WTC11 (cell line): ENCODE data around the gene TEX12.

Source experiments
- CREB1 ChIP-seq: sonication (generic); formaldehyde crosslinking; IDR thresholded peaks from 2 replicates; pipeline ENCODE4 v1.8.0; 2023; ENCODE audit warnings: mild to moderate bottlenecking, missing genetic modification reagents
- FOXP1 ChIP-seq: sonication (generic); formaldehyde crosslinking; IDR thresholded peaks from 2 replicates; pipeline ENCODE4 v1.8.0; 2022; ENCODE audit warnings: missing genetic modification reagents, mild to moderate bottlenecking, moderate library complexity, borderline replicate concordance
- NFE2L1 ChIP-seq: sonication (generic); formaldehyde crosslinking; IDR thresholded peaks from 2 replicates; pipeline ENCODE4 v1.8.1; 2023; ENCODE audit warnings: missing genetic modification reagents
- TF ChIP-seq, protein P1 (sequence below): fragments of 200-600 bp; IDR thresholded peaks from 2 replicates; pipeline ENCODE4 v1.8.0; 2022; ENCODE audit warnings: antibody characterized with exemption
- TF ChIP-seq, protein P2 (sequence below): sonication (generic); formaldehyde crosslinking; IDR thresholded peaks from 2 replicates; pipeline ENCODE4 v1.8.0; 2023; ENCODE audit warnings: missing genetic modification reagents, mild to moderate bottlenecking, borderline replicate concordance
- TF ChIP-seq, protein P3 (sequence below): sonication (generic); formaldehyde crosslinking; conservative IDR thresholded peaks from 2 replicates; pipeline ENCODE4 v1.8.1; 2022; ENCODE audit warnings: mild to moderate bottlenecking, missing genetic modification reagents
- TF ChIP-seq, protein P4 (sequence below): sonication (generic); formaldehyde crosslinking; IDR thresholded peaks from 2 replicates; pipeline ENCODE4 v1.8.1; 2023; ENCODE audit warnings: mild to moderate bottlenecking, missing genetic modification reagents, borderline replicate concordance

DNA sequence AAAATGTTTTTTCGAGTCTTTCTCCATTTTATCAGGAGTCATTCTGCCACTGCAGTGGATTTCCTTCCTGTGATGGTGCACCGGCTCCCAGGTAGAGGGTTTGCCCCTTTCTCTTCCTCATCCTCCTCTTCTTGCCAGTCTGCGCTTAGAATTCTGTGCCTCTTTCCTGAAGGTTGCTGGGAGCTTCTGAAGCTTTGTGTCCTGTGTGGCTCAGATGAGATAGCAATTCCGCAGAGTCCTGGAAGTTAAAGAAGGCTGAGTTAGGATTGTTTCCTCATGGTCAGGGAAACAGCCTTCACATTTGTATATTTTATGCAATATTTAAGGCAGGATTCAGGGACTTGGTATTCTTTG lies 8.4 kb downstream of the TEX12 start:
- TF ChIP-seq, protein P1, sequence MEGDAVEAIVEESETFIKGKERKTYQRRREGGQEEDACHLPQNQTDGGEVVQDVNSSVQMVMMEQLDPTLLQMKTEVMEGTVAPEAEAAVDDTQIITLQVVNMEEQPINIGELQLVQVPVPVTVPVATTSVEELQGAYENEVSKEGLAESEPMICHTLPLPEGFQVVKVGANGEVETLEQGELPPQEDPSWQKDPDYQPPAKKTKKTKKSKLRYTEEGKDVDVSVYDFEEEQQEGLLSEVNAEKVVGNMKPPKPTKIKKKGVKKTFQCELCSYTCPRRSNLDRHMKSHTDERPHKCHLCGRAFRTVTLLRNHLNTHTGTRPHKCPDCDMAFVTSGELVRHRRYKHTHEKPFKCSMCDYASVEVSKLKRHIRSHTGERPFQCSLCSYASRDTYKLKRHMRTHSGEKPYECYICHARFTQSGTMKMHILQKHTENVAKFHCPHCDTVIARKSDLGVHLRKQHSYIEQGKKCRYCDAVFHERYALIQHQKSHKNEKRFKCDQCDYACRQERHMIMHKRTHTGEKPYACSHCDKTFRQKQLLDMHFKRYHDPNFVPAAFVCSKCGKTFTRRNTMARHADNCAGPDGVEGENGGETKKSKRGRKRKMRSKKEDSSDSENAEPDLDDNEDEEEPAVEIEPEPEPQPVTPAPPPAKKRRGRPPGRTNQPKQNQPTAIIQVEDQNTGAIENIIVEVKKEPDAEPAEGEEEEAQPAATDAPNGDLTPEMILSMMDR = no peak
- TF ChIP-seq, protein P2, sequence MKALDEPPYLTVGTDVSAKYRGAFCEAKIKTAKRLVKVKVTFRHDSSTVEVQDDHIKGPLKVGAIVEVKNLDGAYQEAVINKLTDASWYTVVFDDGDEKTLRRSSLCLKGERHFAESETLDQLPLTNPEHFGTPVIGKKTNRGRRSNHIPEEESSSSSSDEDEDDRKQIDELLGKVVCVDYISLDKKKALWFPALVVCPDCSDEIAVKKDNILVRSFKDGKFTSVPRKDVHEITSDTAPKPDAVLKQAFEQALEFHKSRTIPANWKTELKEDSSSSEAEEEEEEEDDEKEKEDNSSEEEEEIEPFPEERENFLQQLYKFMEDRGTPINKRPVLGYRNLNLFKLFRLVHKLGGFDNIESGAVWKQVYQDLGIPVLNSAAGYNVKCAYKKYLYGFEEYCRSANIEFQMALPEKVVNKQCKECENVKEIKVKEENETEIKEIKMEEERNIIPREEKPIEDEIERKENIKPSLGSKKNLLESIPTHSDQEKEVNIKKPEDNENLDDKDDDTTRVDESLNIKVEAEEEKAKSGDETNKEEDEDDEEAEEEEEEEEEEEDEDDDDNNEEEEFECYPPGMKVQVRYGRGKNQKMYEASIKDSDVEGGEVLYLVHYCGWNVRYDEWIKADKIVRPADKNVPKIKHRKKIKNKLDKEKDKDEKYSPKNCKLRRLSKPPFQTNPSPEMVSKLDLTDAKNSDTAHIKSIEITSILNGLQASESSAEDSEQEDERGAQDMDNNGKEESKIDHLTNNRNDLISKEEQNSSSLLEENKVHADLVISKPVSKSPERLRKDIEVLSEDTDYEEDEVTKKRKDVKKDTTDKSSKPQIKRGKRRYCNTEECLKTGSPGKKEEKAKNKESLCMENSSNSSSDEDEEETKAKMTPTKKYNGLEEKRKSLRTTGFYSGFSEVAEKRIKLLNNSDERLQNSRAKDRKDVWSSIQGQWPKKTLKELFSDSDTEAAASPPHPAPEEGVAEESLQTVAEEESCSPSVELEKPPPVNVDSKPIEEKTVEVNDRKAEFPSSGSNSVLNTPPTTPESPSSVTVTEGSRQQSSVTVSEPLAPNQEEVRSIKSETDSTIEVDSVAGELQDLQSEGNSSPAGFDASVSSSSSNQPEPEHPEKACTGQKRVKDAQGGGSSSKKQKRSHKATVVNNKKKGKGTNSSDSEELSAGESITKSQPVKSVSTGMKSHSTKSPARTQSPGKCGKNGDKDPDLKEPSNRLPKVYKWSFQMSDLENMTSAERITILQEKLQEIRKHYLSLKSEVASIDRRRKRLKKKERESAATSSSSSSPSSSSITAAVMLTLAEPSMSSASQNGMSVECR (CRISPR knock-in tag) = no peak
- no peak for TF ChIP-seq FOXP1 (CRISPR knock-in tag)
- TF ChIP-seq NFE2L1 (CRISPR knock-in tag) = no peak
- TF ChIP-seq, protein P3, sequence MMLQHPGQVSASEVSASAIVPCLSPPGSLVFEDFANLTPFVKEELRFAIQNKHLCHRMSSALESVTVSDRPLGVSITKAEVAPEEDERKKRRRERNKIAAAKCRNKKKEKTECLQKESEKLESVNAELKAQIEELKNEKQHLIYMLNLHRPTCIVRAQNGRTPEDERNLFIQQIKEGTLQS (CRISPR knock-in tag) = no peak
- no peak for TF ChIP-seq CREB1 (CRISPR knock-in tag)
- TF ChIP-seq, protein P4, sequence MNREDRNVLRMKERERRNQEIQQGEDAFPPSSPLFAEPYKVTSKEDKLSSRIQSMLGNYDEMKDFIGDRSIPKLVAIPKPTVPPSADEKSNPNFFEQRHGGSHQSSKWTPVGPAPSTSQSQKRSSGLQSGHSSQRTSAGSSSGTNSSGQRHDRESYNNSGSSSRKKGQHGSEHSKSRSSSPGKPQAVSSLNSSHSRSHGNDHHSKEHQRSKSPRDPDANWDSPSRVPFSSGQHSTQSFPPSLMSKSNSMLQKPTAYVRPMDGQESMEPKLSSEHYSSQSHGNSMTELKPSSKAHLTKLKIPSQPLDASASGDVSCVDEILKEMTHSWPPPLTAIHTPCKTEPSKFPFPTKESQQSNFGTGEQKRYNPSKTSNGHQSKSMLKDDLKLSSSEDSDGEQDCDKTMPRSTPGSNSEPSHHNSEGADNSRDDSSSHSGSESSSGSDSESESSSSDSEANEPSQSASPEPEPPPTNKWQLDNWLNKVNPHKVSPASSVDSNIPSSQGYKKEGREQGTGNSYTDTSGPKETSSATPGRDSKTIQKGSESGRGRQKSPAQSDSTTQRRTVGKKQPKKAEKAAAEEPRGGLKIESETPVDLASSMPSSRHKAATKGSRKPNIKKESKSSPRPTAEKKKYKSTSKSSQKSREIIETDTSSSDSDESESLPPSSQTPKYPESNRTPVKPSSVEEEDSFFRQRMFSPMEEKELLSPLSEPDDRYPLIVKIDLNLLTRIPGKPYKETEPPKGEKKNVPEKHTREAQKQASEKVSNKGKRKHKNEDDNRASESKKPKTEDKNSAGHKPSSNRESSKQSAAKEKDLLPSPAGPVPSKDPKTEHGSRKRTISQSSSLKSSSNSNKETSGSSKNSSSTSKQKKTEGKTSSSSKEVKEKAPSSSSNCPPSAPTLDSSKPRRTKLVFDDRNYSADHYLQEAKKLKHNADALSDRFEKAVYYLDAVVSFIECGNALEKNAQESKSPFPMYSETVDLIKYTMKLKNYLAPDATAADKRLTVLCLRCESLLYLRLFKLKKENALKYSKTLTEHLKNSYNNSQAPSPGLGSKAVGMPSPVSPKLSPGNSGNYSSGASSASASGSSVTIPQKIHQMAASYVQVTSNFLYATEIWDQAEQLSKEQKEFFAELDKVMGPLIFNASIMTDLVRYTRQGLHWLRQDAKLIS (CRISPR knock-in tag) = no peak
